Trophoblast cell (in vitro differentiated cells and primary cell): ENCODE data around the gene IMP4.

Experiments used
- DNase-seq, 2 donors: peaks; one replicate each; pipeline ENCODE4 v3.0.0-alpha.2; 2016
- H2AFZ ChIP-seq: 2 replicates; pipeline ENCODE4 v1.6.1; 2013; ENCODE audit warnings: low read length, moderate library complexity, mild to moderate bottlenecking; ENCODE audit not compliant: insufficient read depth, poor library complexity
- H2AK5ac ChIP-seq: 2 replicates; pipeline ENCODE4 v1.6.1; 2013; ENCODE audit warnings: mild to moderate bottlenecking, low read length
- H2BK120ac ChIP-seq: 2 replicates; pipeline ENCODE4 v1.6.1; 2013; ENCODE audit warnings: low read length, mild to moderate bottlenecking, moderate library complexity; ENCODE audit not compliant: insufficient read depth, poor library complexity
- H2BK12ac ChIP-seq: 2 replicates; pipeline ENCODE4 v1.6.1; 2013; ENCODE audit warnings: mild to moderate bottlenecking, low read length, moderate library complexity
- H2BK5ac ChIP-seq: 2 replicates; pipeline ENCODE4 v1.6.1; 2013; ENCODE audit warnings: low read length, low read depth, moderate library complexity, mild to moderate bottlenecking; ENCODE audit not compliant: poor library complexity
- H3K14ac ChIP-seq: 2 replicates; pipeline ENCODE4 v1.6.1; 2013; ENCODE audit warnings: mild to moderate bottlenecking, low read length
- H3K18ac ChIP-seq: 2 replicates; pipeline ENCODE4 v1.6.1; 2013; ENCODE audit warnings: mild to moderate bottlenecking, low read length
- H3K23ac ChIP-seq: 2 replicates; pipeline ENCODE4 v1.6.1; 2013; ENCODE audit warnings: low read length
- H3K27ac ChIP-seq: 2 replicates; pipeline ENCODE4 v1.5.1; 2013; ENCODE audit warnings: low read depth, mild to moderate bottlenecking, inconsistent platforms, low read length, moderate library complexity
- H3K27me3 ChIP-seq: 2 replicates; pipeline ENCODE4 v1.6.1; 2013; ENCODE audit warnings: inconsistent platforms, mild to moderate bottlenecking, low read length, moderate library complexity; ENCODE audit not compliant: insufficient read depth
- H3K36me3 ChIP-seq, 2 experiments: 1 replicate in 1 of 2; 2 replicates in 1 of 2; pipeline ENCODE4 v1.6.1; 2013; ENCODE audit warnings: low read length in 2 of 2, mild to moderate bottlenecking in 2 of 2, moderate library complexity in 1 of 2; ENCODE audit not compliant: insufficient read depth in 2 of 2, control insufficient read depth in 1 of 2
- H3K4ac ChIP-seq: 2 replicates; pipeline ENCODE4 v1.6.1; 2013; ENCODE audit warnings: low read depth, mild to moderate bottlenecking, low read length, moderate library complexity
- H3K4me1 ChIP-seq, 2 experiments: 1 replicate in 1 of 2; 2 replicates in 1 of 2; pipeline ENCODE4 v1.6.1; 2013; ENCODE audit warnings: low read length in 2 of 2, mild to moderate bottlenecking in 2 of 2, moderate library complexity in 1 of 2; ENCODE audit not compliant: insufficient read depth in 2 of 2, control insufficient read depth in 1 of 2
- H3K4me2 ChIP-seq: 2 replicates; pipeline ENCODE4 v1.6.1; 2013; ENCODE audit warnings: inconsistent platforms, mild to moderate bottlenecking, low read length, moderate library complexity
- H3K4me3 ChIP-seq: 2 replicates; pipeline ENCODE4 v1.5.1; 2013; ENCODE audit warnings: mild to moderate bottlenecking, low read depth, low read length, inconsistent platforms
- H3K79me1 ChIP-seq: one replicate; pipeline ENCODE4 v1.6.1; 2013; ENCODE audit warnings: low read length
- H3K79me2 ChIP-seq: 2 replicates; pipeline ENCODE4 v1.6.1; 2013; ENCODE audit warnings: low read length, mild to moderate bottlenecking; ENCODE audit not compliant: control insufficient read depth, insufficient read depth, poor library complexity
- H3K9ac ChIP-seq: 2 replicates; pipeline ENCODE4 v1.6.1; 2013; ENCODE audit warnings: mild to moderate bottlenecking, low read length
- H3K9me3 ChIP-seq: 2 replicates; pipeline ENCODE4 v1.6.1; 2013; ENCODE audit warnings: low read depth, mild to moderate bottlenecking, control low read depth, inconsistent platforms, low read length; ENCODE audit not compliant: insufficient read depth
- H4K12ac ChIP-seq: 2 replicates; pipeline ENCODE4 v1.6.1; 2013; ENCODE audit warnings: low read depth, mild to moderate bottlenecking, low read length, moderate library complexity
- H4K8ac ChIP-seq: 2 replicates; pipeline ENCODE4 v1.6.1; 2013; ENCODE audit warnings: low read depth, mild to moderate bottlenecking, low read length, moderate library complexity
- H4K91ac ChIP-seq: one replicate; pipeline ENCODE4 v1.6.1; 2013; ENCODE audit warnings: low read depth, mild to moderate bottlenecking, low read length, moderate library complexity
- WGBS: extraction: QIAGEN DNeasy Blood & Tissue Kit; methylation state at CpG from one replicate; pipeline ENCODE4 v1.1.7; 2013; ENCODE audit warnings: missing lambda C conversion rate; ENCODE audit not compliant: insufficient read length, insufficient coverage; ENCODE audit errors: extremely low coverage; 5-methylcytosine and 5-hydroxymethylcytosine counted together

The IMP4 gene

DNA sequence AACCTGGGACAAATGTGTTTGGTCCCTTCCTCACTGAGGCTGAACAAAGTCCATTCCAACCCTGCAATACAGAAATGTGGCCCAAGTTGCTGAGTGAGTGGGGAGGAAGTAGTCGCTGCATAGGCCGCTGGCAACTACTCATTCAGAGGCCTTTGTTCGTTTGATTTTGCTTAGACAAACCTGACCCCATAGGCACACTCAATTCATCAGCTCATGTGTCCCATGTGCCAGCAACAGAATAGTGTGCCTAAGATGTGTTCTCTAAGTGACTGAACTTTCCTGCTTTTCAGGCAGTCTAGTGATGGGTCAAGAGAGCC is 36.2 kb downstream of the IMP4 start:
- H2BK120ac ChIP-seq, result no peak overlapping the region
- no peaks in the 10 kb centered on the region for H3K79me1 ChIP-seq
- H3K27me3 ChIP-seq, result no peaks in the 10 kb centered on the region
- H3K4me2 ChIP-seq, result no peak overlapping the region
- no CpG with 5 or more reads among the region's 3 CpGs for WGBS
- H3K27ac ChIP-seq, result no peak overlapping the region
- H3K14ac ChIP-seq, result no peak overlapping the region
- no peak overlapping the region for H4K8ac ChIP-seq
- DNase-seq, result no peak
- H3K9ac ChIP-seq, result no peak overlapping the region
- no peaks in the 10 kb centered on the region for H3K79me2 ChIP-seq
- no peak overlapping the region for H4K91ac ChIP-seq
- peaks cover 0 to 2% of the 10 kb centered on the region in 2 experiments for H3K36me3 ChIP-seq
- no peak overlapping the region for H3K18ac ChIP-seq
- peaks cover 5 to 10% of the 10 kb centered on the region in 2 experiments for H3K4me1 ChIP-seq
- H2BK5ac ChIP-seq, result no peak overlapping the region
- no peak overlapping the region for H4K12ac ChIP-seq
- H2AFZ ChIP-seq, result no peak overlapping the region
- H3K4ac ChIP-seq, result no peak overlapping the region
- H3K23ac ChIP-seq, result no peak overlapping the region
- H2BK12ac ChIP-seq, result no peak overlapping the region
- no peak overlapping the region for H3K4me3 ChIP-seq
- no peak overlapping the region for H2AK5ac ChIP-seq
- H3K9me3 ChIP-seq, result peaks cover 6% of the 10 kb centered on the region

- no peak overlapping the region for H2BK12ac ChIP-seq
- no CpG with 5 or more reads among the region's 11 CpGs for WGBS
Observed at GRCh38 chr2:130380096-130380934, 37.6 kb downstream of the IMP4 start.

DNA sequence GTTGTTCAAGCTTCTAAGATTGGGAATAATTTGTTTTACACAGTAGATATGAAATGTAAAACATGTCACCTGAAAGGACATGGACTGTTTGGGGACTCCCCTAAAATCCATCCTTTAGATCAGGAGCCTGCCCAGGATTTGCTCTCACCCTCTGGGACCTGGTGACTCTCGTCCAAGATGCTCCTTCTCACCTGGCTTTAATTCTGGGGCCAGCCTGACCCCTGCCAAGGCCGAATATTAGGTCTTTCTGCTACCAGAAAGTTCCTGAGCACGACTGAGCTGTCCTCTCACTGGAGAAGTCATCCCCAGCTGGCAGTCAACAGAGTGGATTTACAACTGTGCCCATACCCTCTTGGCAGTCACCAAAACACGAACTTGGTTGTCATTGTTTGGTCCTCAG is 38.4 kb downstream of the IMP4 start:
- H4K8ac ChIP-seq, result no peak overlapping the region
- no peak for DNase-seq
- no peaks in the 10 kb centered on the region for H3K79me1 ChIP-seq
- H2BK5ac ChIP-seq, result no peak overlapping the region
- H3K27me3 ChIP-seq, result no peaks in the 10 kb centered on the region
- no peak overlapping the region for H3K27ac ChIP-seq
- no peak overlapping the region for H4K91ac ChIP-seq
- WGBS, result no CpG with 5 or more reads among the region's 4 CpGs
- H3K79me2 ChIP-seq, result no peaks in the 10 kb centered on the region
- H2AFZ ChIP-seq, result no peak overlapping the region
- H3K14ac ChIP-seq, result no peak overlapping the region
- no peak overlapping the region for H3K18ac ChIP-seq
- no peak overlapping the region for H3K9ac ChIP-seq
- H3K4ac ChIP-seq, result no peak overlapping the region
- H2BK12ac ChIP-seq, result no peak overlapping the region
- H3K23ac ChIP-seq, result no peak overlapping the region
- H4K12ac ChIP-seq, result no peak overlapping the region
- no peak overlapping the region for H2AK5ac ChIP-seq
- H3K4me2 ChIP-seq, result no peak overlapping the region
- no peaks in the 10 kb centered on the region for H3K36me3 ChIP-seq
- no peak overlapping the region for H2BK120ac ChIP-seq
- H3K9me3 ChIP-seq, result peaks cover 6% of the 10 kb centered on the region
- H3K4me1 ChIP-seq, result no peaks in the 10 kb centered on the region
- no peak overlapping the region for H3K4me3 ChIP-seq

More at GRCh38 chr2:130380096-130380934, 37.6 kb downstream of the IMP4 start:
- Histone ChIP-seq H3K4ac (no peak overlapping the region), H2AK5ac (no peak overlapping the region), H3K18ac (no peak overlapping the region), H4K8ac (no peak overlapping the region), H3K23ac (no peak overlapping the region), H4K91ac (no peak overlapping the region), H3K27me3 (no peaks in the 10 kb centered on the region), H3K9ac (no peak overlapping the region), H3K4me3 (no peak overlapping the region), H3K4me1 (peaks cover 0 to 2% of the 10 kb centered on the region in 2 experiments), H3K27ac (no peak overlapping the region), H3K36me3 (peaks cover 0 to 2% of the 10 kb centered on the region in 2 experiments), H2AFZ (no peak overlapping the region), H3K14ac (no peak overlapping the region), H3K79me1 (no peaks in the 10 kb centered on the region), H3K79me2 (no peaks in the 10 kb centered on the region), H3K4me2 (no peak overlapping the region), H4K12ac (no peak overlapping the region), H2BK120ac (no peak overlapping the region), H3K9me3 (peaks cover 6% of the 10 kb centered on the region), H2BK5ac (no peak overlapping the region)
- DNase-seq, result no peak

DNA sequence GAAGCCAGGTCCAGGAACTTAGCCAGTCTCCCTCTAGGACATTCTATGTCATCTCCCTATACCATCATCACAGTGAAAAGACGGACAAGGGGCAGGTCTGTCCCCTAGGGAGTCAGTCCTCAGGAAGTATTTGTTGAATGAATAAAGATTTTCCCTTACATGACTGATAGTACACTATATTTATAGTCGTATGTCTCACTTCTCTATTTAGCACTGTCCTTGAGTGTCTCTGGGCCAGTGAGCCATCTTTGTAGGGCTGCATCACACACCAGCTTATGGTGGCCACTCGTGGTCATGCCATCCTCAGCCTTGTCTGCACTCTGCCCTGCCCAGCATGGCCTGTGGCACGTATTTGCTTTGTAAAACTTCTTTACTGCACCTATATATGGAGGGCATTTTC is 38.9 kb downstream of the IMP4 start:
- Histone ChIP-seq H3K4me2 (no peak overlapping the region), H3K36me3 (no peaks in the 10 kb centered on the region), H3K9me3 (peaks cover 8% of the 10 kb centered on the region), H2BK120ac (no peak overlapping the region), H3K4me1 (no peaks in the 10 kb centered on the region), H3K27me3 (no peaks in the 10 kb centered on the region), H2AFZ (no peak overlapping the region), H2BK5ac (no peak overlapping the region), H3K18ac (no peak overlapping the region), H2BK12ac (no peak overlapping the region), H3K27ac (no peak overlapping the region), H4K91ac (no peak overlapping the region), H3K79me2 (no peaks in the 10 kb centered on the region), H3K79me1 (no peaks in the 10 kb centered on the region), H2AK5ac (no peak overlapping the region), H3K14ac (no peak overlapping the region), H4K12ac (no peak overlapping the region), H4K8ac (no peak overlapping the region), H3K4ac (no peak overlapping the region), H3K23ac (no peak overlapping the region), H3K9ac (no peak overlapping the region), H3K4me3 (no peak overlapping the region)
- no CpG with 5 or more reads among the region's 4 CpGs for WGBS
- no peak for DNase-seq
